CD4-positive, alpha-beta T cell (primary cell): ENCODE measurements around the gene ZNRF3. TPM values are rescaled to one million over a fixed set of nuclear protein-coding genes. Genes with fewer than 3 reads are reported as not detected.

Experiments
- ATAC-seq: fragments of 200-7000 bp; cut with Tn5 transposase; one replicate; pipeline ENCODE4 v1.10.0; 2022; ENCODE audit warnings: mild to moderate bottlenecking; ENCODE audit not compliant: poor library complexity
- CTCF ChIA-PET: fragments of 350-600 bp; sonication (Branson Sonifier 250); formaldehyde crosslinking; loops from one replicate; lab custom pipeline; 2021; ENCODE audit warnings: antibody characterized with exemption, inconsistent platforms; lab: Charles Lee
- POLR2A ChIA-PET: fragments of 350-600 bp; sonication (Branson Sonifier 250); formaldehyde crosslinking; loops from one replicate; lab custom pipeline; 2021; ENCODE audit warnings: antibody characterized with exemption, inconsistent platforms; lab: Charles Lee
- DNase-seq, 14 experiments: peaks; one replicate each; pipeline ENCODE4 v3.0.0-alpha.2; 2013 to 2020; ENCODE audit warnings: mixed read lengths in 2 of 14
- H3K27ac ChIP-seq, 2 donors: one replicate each; pipeline versions ENCODE4 v1.5.1 to v1.7.0; 2013; ENCODE audit warnings: low read length in 2 of 2, low read depth in 1 of 2, mild to moderate bottlenecking in 1 of 2
- H3K27me3 ChIP-seq, 2 experiments: 1 replicate in 1 of 2; 2 replicates in 1 of 2; pipeline versions ENCODE4 v1.6.1 to v1.7.0; 2013; ENCODE audit warnings: low read length in 2 of 2, control low read depth in 1 of 2, mild to moderate bottlenecking in 1 of 2, moderate library complexity in 1 of 2; ENCODE audit not compliant: insufficient read depth in 2 of 2, control insufficient read depth in 1 of 2
- H3K36me3 ChIP-seq: one replicate; pipeline ENCODE4 v1.6.1; 2013; ENCODE audit warnings: low read length, control low read depth; ENCODE audit not compliant: insufficient read depth
- H3K4me1 ChIP-seq: one replicate; pipeline ENCODE4 v1.6.1; 2013; ENCODE audit warnings: low read length, control low read depth; ENCODE audit not compliant: insufficient read depth
- H3K4me3 ChIP-seq: one replicate; pipeline ENCODE4 v1.5.1; 2013; ENCODE audit warnings: mild to moderate bottlenecking, low read length, moderate library complexity
- H3K9me3 ChIP-seq, 2 experiments: 1 replicate in 1 of 2; 2 replicates in 1 of 2; pipeline versions ENCODE4 v1.6.1 to v1.7.0; 2013; ENCODE audit warnings: low read length in 2 of 2, mild to moderate bottlenecking in 2 of 2, control low read depth in 1 of 2, moderate library complexity in 1 of 2; ENCODE audit not compliant: control insufficient read depth in 1 of 2, insufficient read depth in 1 of 2
- H3K27ac Mint-ChIP-seq: one replicate; pipeline ENCODE4 v1.8.0; 2020; ENCODE audit warnings: mixed read lengths
- H3K27me3 Mint-ChIP-seq: one replicate; pipeline ENCODE4 v1.8.0; 2021; ENCODE audit warnings: mixed read lengths
- H3K36me3 Mint-ChIP-seq: one replicate; pipeline ENCODE4 v1.8.0; 2021; ENCODE audit warnings: low read depth, mixed read lengths
- H3K4me1 Mint-ChIP-seq: one replicate; pipeline ENCODE4 v1.8.0; 2021; ENCODE audit warnings: low read depth, mixed read lengths
- H3K4me3 Mint-ChIP-seq: one replicate; pipeline ENCODE4 v1.8.0; 2020; ENCODE audit warnings: mild to moderate bottlenecking, mixed read lengths
- H3K9me3 Mint-ChIP-seq: one replicate; pipeline ENCODE4 v1.8.0; 2020; ENCODE audit warnings: mixed read lengths
- CTCF ChIP-seq: fragments of 200-600 bp; IDR thresholded peaks from one replicate; pipeline ENCODE4 v1.8.0; 2022; ENCODE audit warnings: antibody characterized with exemption, mild to moderate bottlenecking
- intact Hi-C, 2 experiments: fragments of 100-400 bp; cut with DNase I in 1 of 2; cut with micrococcal nuclease in 1 of 2; formaldehyde crosslinking; loops; one replicate each; pipeline versions ENCODE4 v1.15.1 to v1.9.0; 2023 to 2025; cut with DNase I, micrococcal nuclease
- total RNA-seq, 174 experiments: library from RNA in 2 of 174; stranded (reverse) in 2 of 174; gene quantifications; one replicate each; pipeline ENCODE4 v1.2.3 and lab custom pipeline; 2021 to 2026

ZNRF3 gene
- total RNA-seq, 2 experiments from 2014 or later = 0.38 to 0.61 TPM

DNA sequence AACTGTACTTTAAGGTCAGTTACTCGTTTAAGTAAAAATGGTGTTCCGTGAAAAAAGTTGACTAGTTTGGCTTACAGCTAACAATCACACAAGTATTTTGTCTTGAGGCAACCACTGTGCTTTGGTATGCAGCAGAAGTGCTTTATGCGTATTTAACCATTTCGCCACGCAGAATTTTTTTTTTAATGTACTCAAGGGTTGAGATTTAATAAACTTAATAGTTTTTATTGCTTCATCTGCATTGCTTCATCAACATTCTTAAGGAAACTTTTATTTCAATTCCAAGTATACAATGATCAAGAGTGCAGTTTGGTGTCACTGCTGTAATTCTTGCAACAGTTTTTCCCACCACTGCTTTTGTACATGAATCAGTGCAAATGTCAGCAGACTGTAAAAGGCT is 66.4 kb downstream of the ZNRF3 start:
- H3K4me1 Mint-ChIP-seq = no peaks in the 10 kb centered on the region
- peaks cover 12 to 21% of the 10 kb centered on the region in 2 experiments for H3K9me3 ChIP-seq
- H3K4me3 ChIP-seq = no peak overlapping the region
- no peak overlapping the region for H3K27ac Mint-ChIP-seq
- no peak overlapping the region for H3K27ac ChIP-seq
- ChIA-PET POLR2A (no interaction called here), CTCF (no interaction called here)
- no peak for TF ChIP-seq CTCF
- H3K4me1 ChIP-seq = no peaks in the 10 kb centered on the region
- peaks cover 15% of the 10 kb centered on the region for H3K36me3 Mint-ChIP-seq
- no peaks in the 10 kb centered on the region for H3K36me3 ChIP-seq
- no peak for ATAC-seq
- peaks cover 16% of the 10 kb centered on the region for H3K9me3 Mint-ChIP-seq
- H3K4me3 Mint-ChIP-seq = no peak overlapping the region
- H3K27me3 Mint-ChIP-seq = peaks cover 78% of the 10 kb centered on the region
- no peak for DNase-seq
- intact Hi-C loops = loop anchor here (10.0 kb wide), 1 partner anchor 275 kb away; the partner anchor contains the start of gene TTC28 (in 2 of the 2)
- H3K27me3 ChIP-seq = peaks cover 46 to 56% of the 10 kb centered on the region in 2 experiments

DNA sequence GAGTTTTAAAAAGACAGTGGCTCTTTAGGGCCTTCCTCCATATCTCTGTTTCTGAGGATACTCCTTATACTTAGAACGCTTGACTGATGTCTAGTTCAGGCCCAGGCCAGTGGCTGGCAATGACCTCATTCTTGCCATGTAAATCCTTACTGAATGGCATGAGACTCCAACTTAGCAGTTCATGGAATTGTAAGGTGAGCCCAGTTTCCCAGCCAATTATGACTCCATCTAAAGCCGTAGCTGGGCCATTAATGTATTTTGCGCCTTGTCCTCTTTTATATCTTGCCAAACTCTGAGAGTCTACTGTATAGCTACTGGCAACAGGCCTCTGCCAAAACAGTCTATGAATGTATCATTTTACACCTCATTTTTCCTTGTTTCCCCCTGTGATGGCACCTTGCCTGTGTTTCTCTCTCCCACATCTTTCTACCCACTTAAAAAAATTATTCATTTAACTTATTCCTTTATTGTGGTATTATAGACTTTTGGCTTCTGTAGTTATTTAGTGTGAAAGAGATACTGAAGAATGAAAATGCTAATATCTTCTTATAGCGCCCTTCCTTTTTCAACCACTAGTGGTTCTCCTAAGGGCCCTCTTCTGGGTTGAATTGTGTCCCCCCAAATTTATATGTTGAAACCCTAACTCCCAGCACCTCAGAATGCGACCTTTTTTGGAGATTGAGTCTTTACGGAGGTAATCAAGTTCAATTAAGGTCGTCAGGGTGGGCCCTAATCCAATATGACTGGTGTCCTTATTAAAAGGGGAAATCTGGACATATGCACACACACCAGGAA is 67.4 kb downstream of the ZNRF3 start:
- ATAC-seq = no peak
- ChIA-PET CTCF (no interaction called here), POLR2A (no interaction called here)
- intact Hi-C loops = loop anchor here (10.0 kb wide), 1 partner anchor 276 kb away; the partner anchor contains the start of gene TTC28 (in 2 of the 2)
- peaks cover 8% of the 10 kb centered on the region for H3K4me1 ChIP-seq
- no peak for TF ChIP-seq CTCF
- no peak overlapping the region for H3K4me3 Mint-ChIP-seq
- H3K4me3 ChIP-seq = no peak overlapping the region
- DNase-seq = no peak
- peaks cover 15% of the 10 kb centered on the region for H3K36me3 Mint-ChIP-seq
- H3K27me3 ChIP-seq = peaks cover 50 to 57% of the 10 kb centered on the region in 2 experiments
- no peak overlapping the region for H3K27ac Mint-ChIP-seq
- H3K4me1 Mint-ChIP-seq = peaks cover 7% of the 10 kb centered on the region
- H3K9me3 ChIP-seq = peaks cover 6 to 21% of the 10 kb centered on the region in 2 experiments
- H3K9me3 Mint-ChIP-seq = peaks cover 13% of the 10 kb centered on the region
- no peaks in the 10 kb centered on the region for H3K36me3 ChIP-seq
- H3K27ac ChIP-seq = no peak overlapping the region
- H3K27me3 Mint-ChIP-seq = peaks cover 79% of the 10 kb centered on the region

DNA sequence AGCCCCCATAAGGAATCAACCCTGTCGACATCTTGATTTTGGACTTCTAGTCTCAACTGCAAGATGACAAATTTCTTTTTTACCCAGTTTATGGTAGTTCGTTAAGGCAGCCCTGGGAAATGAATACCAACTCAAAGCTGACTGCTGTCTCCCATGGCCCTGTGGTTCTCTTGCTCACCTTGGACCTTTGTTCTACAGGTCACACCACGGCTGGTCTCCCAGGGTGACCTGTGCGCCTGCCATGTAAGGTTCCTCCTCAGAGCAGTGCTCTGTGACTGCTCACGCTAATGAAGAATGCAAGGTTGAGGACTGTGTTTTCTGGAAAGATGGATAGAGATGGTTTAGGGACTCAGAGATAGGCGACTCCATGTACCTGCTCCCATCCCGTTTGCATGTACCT is 68.2 kb downstream of the ZNRF3 start:
- ATAC-seq = no peak
- Histone ChIP-seq H3K27me3 (peaks cover 45 to 53% of the 10 kb centered on the region in 2 experiments), H3K4me1 (peaks cover 15% of the 10 kb centered on the region), H3K36me3 (no peaks in the 10 kb centered on the region), H3K27ac (no peak overlapping the region), H3K4me3 (no peak overlapping the region), H3K9me3 (peaks cover 6 to 14% of the 10 kb centered on the region in 2 experiments)
- ChIA-PET CTCF (no interaction called here), POLR2A (no interaction called here)
- Mint-ChIP-seq H3K27ac (no peak overlapping the region), H3K27me3 (peaks cover 79% of the 10 kb centered on the region), H3K4me1 (peaks cover 14% of the 10 kb centered on the region), H3K9me3 (peaks cover 8% of the 10 kb centered on the region), H3K4me3 (no peak overlapping the region), H3K36me3 (peaks cover 9% of the 10 kb centered on the region)
- DNase-seq = no peak
- no peak for TF ChIP-seq CTCF
- intact Hi-C loops = loop anchor here (10.0 kb wide), 1 partner anchor 277 kb away; the partner anchor contains the start of gene TTC28 (in 2 of the 2)
